Embryonic facial prominence (tissue), 1 donor: ENCODE results near the gene STXBP2.

Experiments used
- DNase-seq: peaks from one replicate; pipeline ENCODE4 v3.0.0-alpha.2; 2016; ENCODE audit errors: extremely low spot score

The STXBP2 gene

GRCh38 chr19:7636691-7637373 lies at the start of gene STXBP2:
Gene STXBP2 (plus strand): TSS chr19:7637110. CDS start chr19:7637150, 40 bp downstream.
- no peak for DNase-seq

GRCh38 chr19:7589822-7590221 lies 47.1 kb upstream of the STXBP2 start:
- no peak for DNase-seq

- no peak for DNase-seq
Measured at GRCh38 chr19:7590256-7590655, 46.7 kb upstream of the STXBP2 start.

DNA sequence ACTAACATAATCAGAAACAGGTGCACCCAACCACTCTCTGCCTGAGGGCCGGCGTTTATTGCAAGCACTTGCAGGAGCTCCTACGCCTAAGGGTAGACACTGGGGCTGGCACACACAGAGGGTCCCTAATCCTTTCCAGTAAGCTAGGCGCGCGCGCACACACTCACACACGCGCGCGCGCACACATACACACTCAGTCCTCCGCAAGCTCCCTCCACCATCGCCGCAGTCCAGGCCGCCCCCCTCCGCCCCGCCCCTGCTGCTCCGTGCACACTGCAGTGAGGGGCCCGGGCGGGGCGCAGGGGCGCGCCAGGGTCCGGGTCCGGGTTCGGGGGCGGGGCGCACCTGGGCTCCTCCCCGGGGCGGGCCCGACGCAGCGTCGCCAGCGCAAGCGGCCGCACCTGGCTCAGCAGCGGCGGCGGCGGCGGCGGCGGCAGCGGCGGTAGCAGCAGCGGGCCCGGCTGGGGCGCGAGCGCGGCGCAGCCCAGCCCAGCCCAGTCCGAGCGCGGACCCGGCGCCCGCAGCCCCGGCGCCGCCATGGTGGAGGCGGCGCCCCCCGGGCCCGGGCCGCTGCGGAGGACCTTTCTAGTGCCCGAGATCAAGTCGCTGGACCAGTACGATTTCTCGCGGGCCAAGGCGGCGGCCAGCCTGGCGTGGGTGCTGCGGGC lies 41.3 kb upstream of the STXBP2 start, which contains the start of gene CAMSAP3:
Gene CAMSAP3 (plus strand): TSS at position 398 of the 668 bp plus-strand sequence. CDS start 140 bp downstream, at position 538.
- DNase-seq, result peak; percentile 30

GRCh38 chr19:7596211-7596937 lies 40.5 kb upstream of the STXBP2 start:
- DNase-seq, result no peak

- DNase-seq, result no peak
Measured at GRCh38 chr19:7597689-7598088, 39.2 kb upstream of the STXBP2 start.

DNA sequence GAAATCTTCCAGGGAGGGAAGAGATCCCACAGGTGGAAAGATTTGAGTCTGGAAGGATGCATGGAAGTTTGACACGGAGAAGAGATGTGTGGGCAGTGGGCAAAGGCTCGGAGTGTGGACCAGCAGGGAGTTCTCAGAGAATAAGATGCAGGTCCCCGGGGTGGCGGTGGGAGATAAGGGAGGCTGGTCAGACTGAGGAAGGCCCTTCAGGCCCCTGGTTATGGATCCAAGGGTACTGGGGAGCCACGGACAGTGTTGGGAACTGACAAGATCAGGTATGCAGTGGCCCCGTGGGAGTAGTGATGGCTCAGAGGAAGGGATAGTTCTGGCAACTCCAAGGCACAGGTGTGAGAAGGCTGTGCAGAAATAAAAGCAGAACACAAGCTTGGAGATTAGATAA lies 38.7 kb upstream of the STXBP2 start:
- DNase-seq, result no peak

- no peak for DNase-seq
Measured at GRCh38 chr19:7600721-7601120, 36.2 kb upstream of the STXBP2 start.

GRCh38 chr19:7602240-7602934 lies 34.5 kb upstream of the STXBP2 start:
- no peak for DNase-seq

DNA sequence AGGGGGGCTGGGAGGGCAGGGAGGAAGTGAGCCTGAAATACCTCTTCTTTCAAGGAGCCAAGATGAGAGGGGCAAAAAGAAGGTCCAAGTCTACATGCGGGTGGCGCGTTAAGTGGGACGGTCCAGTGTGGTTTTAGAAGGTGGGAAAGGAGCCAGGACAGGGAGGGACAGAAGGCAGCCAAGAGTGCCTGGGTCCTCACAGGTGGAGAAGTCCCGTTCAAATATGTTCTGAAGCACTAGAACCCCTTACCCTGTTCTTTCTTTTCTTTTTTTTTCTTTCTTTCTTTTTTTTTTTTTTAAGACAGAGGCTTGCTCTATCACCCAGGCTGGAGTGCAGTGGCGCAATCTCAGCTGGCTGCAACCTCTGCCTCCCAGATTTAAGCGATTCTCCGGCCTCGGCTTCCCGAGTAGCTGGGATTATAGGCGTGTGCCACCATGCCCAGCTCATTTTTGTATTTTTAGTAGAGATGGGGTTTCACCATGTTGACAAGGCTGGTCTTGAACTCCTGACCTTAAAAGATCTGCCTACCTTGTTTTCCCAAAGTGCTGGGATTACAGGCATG lies 33.9 kb upstream of the STXBP2 start:
- no peak for DNase-seq

DNA sequence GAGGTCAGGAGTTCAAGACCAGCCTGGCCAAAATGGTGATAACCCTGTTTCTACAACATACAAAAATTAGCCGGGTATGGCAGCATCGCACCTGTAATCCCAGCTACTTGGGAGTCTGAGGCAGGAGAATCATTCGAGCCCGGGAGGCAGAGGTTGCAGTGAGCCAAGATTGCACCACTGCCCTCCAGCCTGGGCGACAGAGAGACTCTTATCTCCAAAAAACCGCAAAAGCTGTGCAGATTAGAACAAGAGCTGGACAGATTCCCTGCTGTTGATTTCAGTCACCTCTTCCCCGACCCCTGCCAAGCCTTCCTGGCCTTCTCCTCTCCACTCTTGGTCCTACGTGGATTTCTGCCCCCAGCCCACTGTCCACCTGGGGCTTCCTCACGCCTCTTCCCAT lies 33.0 kb upstream of the STXBP2 start:
- DNase-seq, result no peak

- DNase-seq, result no peak
Measured at GRCh38 chr19:7605490-7606222, 31.3 kb upstream of the STXBP2 start.

- DNase-seq, result no peak
Measured at GRCh38 chr19:7606289-7606688, 30.6 kb upstream of the STXBP2 start.

DNA sequence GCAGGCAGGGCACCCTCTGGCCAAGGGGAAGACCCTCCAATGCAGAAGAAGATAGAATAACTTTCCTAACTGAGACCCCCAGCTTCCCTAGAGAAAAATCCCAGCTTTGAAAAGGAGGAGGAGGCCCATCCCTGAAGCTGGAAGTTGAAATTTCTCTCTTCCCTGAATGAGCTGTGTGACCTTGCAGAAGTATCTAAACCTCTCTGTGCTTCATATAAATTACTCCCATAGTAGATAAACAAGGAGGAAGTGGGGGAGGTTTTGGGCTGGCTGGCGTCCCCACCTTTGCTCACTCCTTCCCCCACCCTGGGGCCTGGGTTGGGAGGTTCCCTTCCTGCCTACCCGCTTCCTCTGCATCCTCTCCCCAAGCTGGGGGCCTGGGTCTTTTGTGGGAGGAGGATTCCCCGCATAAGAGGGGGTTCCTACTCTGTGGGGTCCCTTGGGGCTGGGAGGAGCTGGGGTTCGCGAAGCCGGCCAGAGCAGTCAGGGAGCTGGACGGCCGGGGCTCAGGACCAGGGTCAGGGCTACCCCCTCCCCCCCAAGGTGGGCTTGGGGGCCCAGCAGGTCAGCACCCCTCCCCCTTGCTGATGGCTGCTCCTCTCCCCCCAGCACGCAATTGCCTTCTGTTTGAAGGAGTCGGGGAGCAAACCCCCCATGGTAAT lies 29.6 kb upstream of the STXBP2 start:
- DNase-seq, result no peak

DNA sequence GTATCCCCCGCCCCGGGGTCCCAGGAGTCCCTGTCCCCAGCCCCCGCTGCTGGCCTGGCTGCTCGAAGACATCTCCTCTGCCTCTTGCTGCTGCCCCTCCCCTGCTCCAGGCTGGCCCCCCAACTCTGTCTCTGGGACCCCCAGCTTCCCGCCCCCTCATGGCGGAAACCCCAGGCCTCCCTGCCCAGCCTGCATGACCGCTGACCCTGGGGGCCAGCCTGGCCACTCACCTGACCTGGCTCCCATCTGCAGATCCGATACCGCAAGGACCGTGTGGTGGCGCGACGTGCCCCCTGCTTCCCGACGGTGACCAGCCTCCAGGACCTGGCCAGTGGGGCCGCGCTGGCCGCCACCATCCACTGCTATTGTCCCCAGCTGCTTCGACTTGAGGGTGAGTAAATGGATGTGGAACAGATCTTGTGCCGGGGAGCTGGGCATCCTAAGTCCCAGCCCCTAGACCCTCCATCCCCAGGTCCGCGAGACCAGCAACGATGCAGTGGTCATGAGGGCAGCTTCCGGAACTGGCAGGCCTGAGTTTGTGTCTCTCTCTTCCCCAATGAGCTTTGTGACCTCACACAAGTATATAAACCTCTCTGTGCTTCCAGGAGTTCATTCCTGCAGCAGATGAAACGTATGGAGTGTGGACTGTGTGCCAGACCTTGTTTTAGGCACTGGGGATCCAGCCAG lies 28.9 kb upstream of the STXBP2 start:
- no peak for DNase-seq

DNA sequence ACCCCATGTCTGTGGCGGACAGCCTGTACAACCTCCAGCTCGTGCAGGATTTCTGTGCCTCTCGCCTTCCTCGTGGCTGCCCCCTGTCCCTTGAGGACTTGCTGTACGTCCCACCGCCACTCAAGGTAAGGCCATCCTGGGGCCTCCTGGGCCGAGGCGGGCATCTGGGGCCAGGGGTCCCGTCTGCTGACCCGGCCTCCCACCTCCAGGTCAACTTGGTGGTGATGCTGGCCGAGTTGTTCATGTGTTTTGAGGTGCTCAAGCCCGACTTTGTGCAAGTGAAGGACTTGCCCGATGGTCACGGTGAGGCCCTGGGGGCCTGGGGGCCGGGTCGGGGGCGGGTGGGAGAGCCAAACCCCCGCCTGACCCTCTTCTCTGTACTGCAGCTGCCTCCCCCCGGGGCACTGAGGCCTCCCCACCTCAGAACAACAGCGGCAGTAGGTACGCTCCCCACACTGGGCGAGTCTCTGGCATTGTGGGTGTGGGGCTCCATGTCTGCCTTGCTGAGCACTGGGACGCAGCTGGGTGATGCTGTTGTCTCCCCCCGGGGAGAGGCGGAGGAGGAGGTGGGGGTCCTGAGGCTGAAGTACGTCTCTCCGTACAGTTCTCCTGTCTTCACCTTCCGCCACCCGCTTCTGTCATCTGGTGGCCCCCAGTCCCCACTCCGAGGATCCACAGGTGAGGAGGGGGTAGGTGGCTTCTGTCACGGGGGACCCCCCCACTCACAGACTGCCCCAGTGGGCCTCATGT lies 26.2 kb upstream of the STXBP2 start:
- no peak for DNase-seq

DNA sequence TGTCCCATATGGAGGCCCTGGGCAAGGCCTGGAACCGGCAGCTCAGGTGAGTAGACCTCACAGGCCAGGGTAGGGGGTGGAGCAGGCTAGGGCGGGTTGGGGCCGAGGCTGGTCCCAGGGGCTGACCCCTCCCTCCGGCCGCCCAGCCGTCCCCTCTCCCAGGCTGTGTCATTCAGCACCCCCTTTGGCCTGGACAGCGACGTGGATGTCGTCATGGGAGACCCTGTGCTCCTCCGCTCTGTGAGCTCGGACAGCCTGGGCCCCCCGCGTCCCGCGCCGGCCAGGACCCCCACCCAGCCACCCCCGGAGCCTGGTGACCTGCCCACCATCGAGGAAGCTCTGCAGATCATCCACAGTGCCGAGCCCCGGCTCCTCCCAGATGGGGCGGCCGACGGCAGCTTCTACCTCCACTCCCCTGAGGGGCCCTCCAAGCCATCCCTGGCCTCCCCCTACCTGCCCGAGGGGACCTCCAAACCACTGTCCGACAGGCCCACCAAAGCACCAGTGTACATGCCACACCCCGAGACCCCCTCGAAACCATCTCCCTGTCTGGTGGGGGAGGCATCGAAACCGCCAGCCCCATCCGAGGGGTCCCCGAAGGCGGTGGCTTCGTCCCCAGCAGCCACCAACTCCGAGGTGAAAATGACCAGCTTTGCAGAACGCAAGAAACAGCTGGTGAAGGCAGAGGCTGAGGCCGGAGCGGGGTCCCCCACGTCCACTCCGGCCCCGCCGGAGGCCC lies 25.2 kb upstream of the STXBP2 start:
- DNase-seq, result no peak
